ACHN (cell line): Measurements from ENCODE around the gene DBF4.
"Not testable (repeated sequence)": the region's sequence is repeated elsewhere in the genome, so short reads cannot be mapped to it uniquely, and the experiment has no call there.

Source experiments
- DNase-seq: peaks from one replicate; pipeline ENCODE4 v3.0.0-alpha.2; 2015
- in situ Hi-C: cut with HindIII; loops from 2 replicates; pipeline ENCODE4 v1.10.0; 2017; ENCODE audit warnings: low sequenced_read_pairs, low pct_ligation_motif_present, low pct_unique_long_range_greater_than_20kb

DBF4 gene

GRCh38 chr7:87934699-87935383, 58.5 kb downstream of the DBF4 start:
- DNase-seq = peak; percentile 28
- in situ Hi-C loops = no loop called here

- DNase-seq = no peak
- in situ Hi-C loops = no loop called here
Observed at GRCh38 chr7:87935384-87935706, 59.1 kb downstream of the DBF4 start.

GRCh38 chr7:87941138-87941537, 64.8 kb downstream of the DBF4 start:
- DNase-seq = no peak
- in situ Hi-C loops = no loop called here

- no peak for DNase-seq
- in situ Hi-C loops = no loop called here
Observed at GRCh38 chr7:87944547-87944946, 68.3 kb downstream of the DBF4 start.

GRCh38 chr7:87945926-87946325, 69.6 kb downstream of the DBF4 start:
- in situ Hi-C loops = not testable (repeated sequence)

GRCh38 chr7:87948371-87948770, 72.1 kb downstream of the DBF4 start:
- in situ Hi-C loops = no loop called here
- DNase-seq = no peak

More at GRCh38 chr7:87945926-87946325, 69.6 kb downstream of the DBF4 start:
- DNase-seq = not testable (repeated sequence)
